Measurements from ENCODE around the gene AGRN.
"Not testable (repeated sequence)": the region's sequence is repeated elsewhere in the genome, so short reads cannot be mapped to it uniquely, and the experiment has no call there.

The AGRN gene

DNA sequence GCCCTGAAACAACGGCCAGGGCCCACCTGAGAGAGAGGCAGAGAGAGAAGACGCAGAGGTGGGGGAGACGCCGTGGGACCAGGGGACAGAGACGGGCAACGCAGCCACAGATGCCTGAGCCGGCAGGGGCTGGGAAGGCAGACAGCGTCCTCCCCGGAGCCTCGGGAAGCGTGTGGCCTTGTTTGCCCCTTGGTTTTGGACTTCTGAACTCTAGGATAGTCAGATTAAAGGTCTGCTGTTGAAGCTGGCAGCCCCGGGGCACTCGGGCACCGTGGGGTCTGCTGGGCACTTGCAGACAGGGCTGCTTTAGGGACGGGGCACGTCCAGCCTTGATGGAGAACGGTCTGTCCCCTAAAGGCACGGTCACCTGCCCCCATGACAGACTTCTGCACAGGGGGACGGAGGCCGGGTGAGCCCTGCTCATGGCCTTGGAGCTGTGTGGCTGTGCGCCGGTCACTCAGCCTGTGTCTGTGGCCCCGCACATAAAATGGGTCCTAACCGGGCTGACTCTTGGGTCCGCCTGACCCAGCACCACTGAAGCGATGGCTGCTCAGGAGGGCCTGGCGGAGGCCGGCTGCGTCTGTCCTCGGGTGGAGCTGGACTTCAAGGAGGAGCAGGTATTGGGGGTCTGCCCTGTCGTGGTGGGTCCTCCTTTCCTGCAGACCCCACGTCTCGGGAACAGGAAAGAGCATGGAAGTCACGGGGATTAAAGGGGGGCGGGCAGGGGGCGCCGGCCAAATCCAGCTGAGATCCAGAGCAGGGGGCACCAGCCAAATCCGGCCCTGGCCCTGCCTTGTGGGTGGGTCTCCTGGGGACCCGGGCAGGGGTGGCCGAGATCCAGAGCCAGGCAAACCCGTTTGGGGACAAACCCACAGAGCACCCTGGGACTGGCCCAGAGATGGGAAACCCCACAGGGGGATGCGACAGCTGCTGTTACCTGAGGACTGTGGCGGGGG lies 63.8 kb downstream of the AGRN start:
- DNase-seq: no peak

GRCh38 chr1:1084372-1085170 lies 64.7 kb downstream of the AGRN start:
- no peak for DNase-seq

DNA sequence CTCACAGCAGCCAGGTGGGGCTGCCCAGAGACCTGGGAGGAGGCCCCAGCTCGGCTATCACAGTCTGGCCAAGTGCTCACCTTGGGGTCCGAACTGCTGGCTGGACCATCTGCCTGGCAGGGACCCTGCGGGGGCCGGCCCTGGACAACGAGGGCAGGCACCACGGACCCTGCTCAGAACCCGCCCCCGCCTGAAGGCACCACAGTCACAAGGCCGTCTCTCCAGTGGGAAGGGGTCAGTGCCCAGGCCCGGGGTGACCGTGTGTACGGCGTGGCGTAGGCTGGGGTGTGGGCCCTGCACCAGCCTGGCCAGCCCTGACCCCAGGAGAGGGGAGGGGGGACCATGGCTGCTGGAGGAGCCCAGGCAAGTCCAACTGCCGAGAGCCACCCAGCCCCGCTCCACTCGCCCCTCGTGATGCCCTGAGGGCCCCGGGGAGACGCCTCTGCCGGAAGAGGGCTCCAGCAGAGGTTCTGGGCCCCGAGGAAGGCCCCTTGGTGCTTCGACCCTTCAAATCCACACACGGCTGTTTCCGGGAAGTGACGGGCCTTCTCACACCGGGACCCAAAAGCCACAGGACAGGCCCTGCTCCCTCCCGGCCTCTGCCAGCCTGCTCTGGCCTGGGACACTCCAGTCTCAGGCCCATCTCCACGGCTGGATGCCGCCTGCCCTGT lies 65.4 kb downstream of the AGRN start:
- no peak for DNase-seq

GRCh38 chr1:1085911-1086841 lies 66.3 kb downstream of the AGRN start:
- DNase-seq: no peak

DNA sequence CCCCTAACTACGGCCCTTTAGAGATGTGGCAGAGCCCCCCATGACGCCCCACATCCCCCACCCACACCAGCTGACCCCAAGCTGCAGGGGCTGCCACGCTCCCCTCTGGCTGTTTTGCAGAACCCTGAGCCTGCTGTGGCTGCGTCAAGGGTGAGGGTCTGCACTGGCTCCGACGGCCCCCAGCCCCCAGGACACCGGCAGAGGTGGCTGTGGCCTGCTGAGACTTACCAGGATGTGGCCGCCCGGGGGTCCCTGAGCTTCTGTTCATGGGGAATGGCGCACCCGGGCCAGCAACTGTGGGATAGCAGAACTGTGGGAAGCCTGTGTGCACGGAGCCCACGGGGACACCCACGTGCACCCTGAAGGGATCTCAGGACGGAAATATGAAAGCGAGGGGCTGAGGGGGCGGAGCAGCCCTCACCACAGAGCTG lies 67.0 kb downstream of the AGRN start:
- DNase-seq: no peak

DNA sequence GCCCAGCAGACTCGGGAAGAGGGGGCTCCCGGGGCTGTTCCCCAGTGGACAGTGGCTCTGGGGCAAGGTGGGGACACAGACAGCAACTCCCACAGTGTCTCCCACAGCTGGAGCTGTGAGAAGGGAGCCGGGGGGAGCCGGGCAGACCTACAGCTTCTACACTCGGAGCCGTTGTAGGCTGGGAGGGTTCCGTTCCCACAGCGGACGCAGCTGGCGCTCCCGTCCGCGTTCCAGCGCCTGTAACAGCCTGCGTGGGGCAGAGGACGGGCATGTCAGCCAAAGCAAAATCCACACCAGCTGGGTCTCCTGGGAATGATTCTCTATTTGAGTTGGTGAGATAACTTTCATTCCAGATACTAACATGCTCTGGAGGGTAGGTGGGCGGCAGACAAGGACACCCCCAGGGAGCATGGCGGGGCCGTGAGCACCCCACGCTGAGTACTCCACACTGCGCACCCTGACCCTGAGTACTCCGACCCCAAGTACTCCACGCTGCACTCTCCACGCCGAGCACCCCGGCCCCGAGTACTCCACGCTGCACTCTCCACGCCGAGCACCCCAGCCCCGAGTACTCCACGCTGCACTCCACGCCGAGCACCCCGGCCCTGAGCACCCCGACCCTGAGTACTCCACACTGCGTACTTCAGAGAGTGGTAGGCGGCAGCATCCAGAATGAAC lies 67.6 kb downstream of the AGRN start:
- no peak for DNase-seq

DNA sequence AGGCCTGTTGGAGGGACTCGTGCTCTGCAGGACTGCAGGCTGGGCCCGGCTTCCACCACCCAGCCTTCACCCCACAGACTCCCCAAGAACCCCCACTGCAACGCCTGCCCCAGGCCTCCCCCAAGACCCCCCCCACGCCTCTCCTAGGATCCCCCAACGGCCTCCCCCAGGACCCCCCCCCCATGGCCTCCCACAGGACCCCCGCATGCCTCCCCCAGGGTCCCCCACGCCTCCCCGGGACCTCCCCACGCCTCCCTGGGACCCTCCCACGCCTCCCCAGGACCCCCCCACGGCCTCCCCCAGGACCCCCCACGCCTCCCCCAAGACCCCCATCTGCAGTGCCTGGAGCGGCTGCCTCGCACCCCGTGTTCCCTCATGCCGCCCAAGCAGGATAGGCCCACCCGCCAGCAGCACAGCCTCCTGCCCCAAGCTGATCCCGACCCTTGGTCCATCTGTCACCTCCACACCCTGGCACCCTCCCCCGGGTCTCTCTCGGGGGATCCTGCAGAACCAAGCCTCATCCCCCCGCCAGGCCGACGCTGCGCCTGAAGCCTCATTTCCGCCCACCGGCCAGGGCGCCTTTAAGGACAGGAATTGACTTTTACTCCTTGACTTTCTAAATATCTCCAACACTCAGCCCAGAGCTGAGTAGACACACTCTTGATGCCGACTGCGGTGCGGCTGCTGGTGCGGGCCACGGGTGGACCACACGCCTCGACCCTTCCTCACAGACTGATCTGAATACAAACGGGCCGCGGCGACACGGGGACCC lies 68.3 kb downstream of the AGRN start:
- no peak for DNase-seq

- no peak for DNase-seq
These were observed 69.1 kb downstream of the AGRN start for GRCh38 chr1:1088801-1089680.

DNA sequence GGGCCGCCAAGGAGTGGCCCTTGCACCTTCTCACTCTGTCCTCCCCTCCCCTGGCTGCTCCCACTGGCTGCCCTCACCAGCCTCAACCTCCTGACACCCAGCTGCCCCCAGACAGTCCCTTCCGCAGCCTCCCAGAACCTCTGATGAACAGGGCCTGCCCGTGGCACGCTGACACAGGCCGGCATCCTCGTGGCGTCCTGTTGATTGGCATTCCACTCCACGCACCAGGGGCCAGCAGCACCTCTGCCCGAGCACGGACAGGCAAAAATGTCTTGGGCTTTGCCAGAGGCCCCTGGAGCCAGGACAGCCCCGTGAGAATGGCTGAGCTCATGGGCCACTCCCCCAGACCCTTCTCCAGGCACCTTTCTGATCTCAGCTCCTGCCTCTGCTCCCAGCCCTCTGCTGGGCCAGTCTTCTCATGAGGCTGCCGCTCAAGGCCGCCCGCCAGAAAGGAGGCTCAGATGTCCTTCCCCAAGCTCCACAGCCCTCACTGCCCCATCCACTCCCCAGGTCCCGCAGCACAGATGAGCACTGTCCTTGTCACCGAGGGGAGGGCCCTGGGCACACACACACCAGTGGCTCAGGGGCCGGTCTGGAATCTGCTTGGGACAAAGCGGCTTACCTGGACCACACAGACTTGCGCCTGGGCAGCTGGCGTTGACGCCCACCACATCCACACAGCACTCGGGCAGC lies 70.0 kb downstream of the AGRN start:
- no peak for DNase-seq

GRCh38 chr1:1090424-1091343 lies 70.8 kb downstream of the AGRN start:
- DNase-seq: no peak

DNA sequence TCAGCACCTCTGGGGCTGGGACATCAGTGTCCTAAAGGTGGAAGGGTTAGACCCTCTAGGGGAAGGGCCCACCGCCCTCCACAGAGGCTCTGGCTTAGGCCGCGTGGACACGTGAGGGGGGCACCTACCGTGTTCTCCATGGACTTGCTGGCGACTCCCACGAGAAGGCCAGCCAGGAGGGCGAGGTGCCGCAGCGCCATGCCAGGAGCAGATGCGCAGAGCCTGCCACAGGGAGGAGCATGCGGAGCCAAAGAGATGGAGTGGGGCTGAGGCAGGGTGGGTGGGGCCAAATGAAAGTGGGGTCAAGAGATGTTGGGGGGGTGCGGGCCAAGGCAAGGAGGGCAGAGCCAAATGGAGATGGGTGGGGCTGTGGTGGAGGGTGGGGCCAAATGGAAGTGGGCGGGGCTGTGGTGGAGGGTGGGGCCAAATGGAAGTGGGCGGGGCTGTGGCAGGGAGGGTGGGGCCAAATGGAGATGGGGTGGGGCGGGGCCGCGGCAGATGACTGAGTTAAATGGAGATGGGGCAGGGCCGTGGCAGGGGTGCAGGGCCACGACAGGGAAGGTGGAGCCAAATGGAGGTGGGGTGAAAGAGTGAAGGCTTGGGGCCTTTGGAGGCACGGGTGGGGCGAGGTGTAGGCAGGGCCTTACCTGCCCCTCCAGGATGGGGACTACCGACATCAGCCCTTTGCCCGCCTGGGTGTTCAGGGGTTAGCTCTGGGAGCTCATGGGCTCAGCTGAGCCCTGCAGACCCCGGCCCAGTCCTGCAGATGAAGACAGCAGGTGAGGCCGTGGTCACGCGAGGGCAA lies 71.6 kb downstream of the AGRN start:
- no peak for DNase-seq

DNA sequence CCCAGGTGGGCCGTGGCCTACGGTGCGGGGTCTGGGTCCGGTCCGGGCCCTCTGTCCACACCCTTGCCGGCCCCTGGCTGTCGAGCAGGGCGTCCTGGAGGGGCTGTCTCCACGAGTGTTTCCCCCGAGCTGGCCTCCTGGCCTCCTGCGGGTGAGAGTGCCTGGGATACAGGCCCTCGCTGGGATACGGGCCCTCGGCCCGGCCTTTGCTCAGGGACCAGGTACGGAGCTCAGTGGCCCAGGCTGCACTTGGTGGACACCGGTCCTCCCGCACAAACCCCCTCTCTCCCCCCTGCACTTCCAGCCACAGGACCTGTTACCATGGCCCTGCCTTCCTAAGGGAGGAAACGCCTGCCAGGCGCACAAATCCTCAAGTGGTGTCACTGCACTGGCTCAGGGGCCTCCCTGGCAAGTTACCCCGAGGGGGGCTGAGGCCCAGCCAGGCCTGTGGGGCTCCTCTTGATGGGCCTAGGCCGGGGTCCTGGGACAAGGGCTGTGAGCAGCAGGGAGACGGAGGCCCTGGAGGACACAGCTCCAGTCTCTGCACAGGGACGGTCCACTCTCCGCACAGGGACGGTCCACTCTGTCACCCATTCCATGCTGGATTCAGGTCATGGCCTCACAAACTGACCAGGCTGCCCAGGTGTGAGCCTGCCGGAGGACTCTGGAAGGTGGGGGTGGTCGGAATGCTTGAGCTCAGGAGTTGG lies 72.4 kb downstream of the AGRN start:
- DNase-seq: no peak

- no peak for DNase-seq
These were observed 73.1 kb downstream of the AGRN start for GRCh38 chr1:1092894-1093609.

- DNase-seq: no peak
These were observed 73.7 kb downstream of the AGRN start for GRCh38 chr1:1093610-1093943.

DNA sequence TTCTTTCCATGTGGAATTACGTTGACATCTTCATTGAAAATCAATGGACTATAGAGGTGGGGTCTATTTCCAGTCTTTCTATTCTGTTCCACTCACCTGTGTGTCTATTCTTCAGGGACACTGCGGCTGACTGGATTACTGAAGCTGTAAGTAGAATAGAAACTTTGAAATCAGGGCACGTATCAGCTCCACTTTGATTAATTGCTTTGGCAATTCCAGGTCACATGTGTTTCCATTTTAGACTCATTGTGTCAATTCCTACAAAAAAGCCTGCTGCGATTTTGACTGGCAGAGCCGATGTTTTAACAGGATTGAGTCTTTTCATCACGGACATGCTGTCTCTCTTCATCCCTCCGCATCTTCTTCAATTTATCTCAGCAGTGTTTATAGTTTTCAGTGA lies 75.1 kb downstream of the AGRN start:
- DNase-seq: no peak

DNA sequence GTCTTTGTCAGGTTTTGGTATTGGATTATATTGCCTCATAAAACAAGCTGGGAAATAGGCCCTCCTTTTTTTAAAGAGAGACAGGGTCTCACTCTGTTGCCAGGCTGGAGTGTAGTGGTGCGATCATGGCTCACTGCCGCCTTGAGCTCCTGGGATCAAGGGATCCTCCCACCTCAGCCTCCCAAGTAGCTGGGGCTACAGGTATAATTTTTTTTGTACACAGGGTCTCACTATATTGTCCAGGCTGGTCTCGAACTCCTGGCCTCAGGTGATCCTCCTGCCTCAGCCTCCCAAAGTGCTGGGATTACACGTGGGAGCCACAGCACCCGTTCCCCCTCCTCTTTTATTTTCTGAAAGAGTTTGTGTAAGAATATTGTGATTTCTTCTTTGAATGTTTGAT lies 76.2 kb downstream of the AGRN start:
- DNase-seq: not testable (repeated sequence)
